GM18511 (cell line): ENCODE results near the gene SCAMP1.

ENCODE experiments used
- ATAC-seq: cut with Tn5 transposase; IDR thresholded peaks from one replicate; pipeline ENCODE4 v1.9.1; 2021; ENCODE audit warnings: mild to moderate bottlenecking, moderate library complexity; ENCODE audit not compliant: unreplicated experiment

The SCAMP1 gene

GRCh38 chr5:78490709-78491485, 130.5 kb downstream of the SCAMP1 start:
- ATAC-seq, result no peak

GRCh38 chr5:78492224-78492623, 131.8 kb downstream of the SCAMP1 start:
- ATAC-seq, result no peak

GRCh38 chr5:78492650-78493049, 132.2 kb downstream of the SCAMP1 start:
- no peak for ATAC-seq

- no peak for ATAC-seq
Observed at GRCh38 chr5:78495800-78496199, 135.4 kb downstream of the SCAMP1 start.

- no peak for ATAC-seq
Observed at GRCh38 chr5:78496373-78496772, 136.0 kb downstream of the SCAMP1 start.

- peak; percentile 61 for ATAC-seq
Observed at GRCh38 chr5:78497573-78498533, 137.4 kb downstream of the SCAMP1 start.

- no peak for ATAC-seq
Observed at GRCh38 chr5:78499485-78499884, 139.1 kb downstream of the SCAMP1 start.

GRCh38 chr5:78500028-78500427, 139.6 kb downstream of the SCAMP1 start:
- no peak for ATAC-seq

- no peak for ATAC-seq
Observed at GRCh38 chr5:78500871-78501270, 140.5 kb downstream of the SCAMP1 start.

GRCh38 chr5:78501411-78502352, 141.3 kb downstream of the SCAMP1 start:
- no peak for ATAC-seq

GRCh38 chr5:78503958-78504653, 143.7 kb downstream of the SCAMP1 start:
- no peak for ATAC-seq

- ATAC-seq, result no peak
Observed at GRCh38 chr5:78504704-78505677, 144.6 kb downstream of the SCAMP1 start.

GRCh38 chr5:78505860-78506259, 145.4 kb downstream of the SCAMP1 start:
- no peak for ATAC-seq

GRCh38 chr5:78506261-78507024, 146.0 kb downstream of the SCAMP1 start:
- no peak for ATAC-seq

- no peak for ATAC-seq
Observed at GRCh38 chr5:78507531-78507930, 147.1 kb downstream of the SCAMP1 start.

- no peak for ATAC-seq
Observed at GRCh38 chr5:78508186-78508765, 147.9 kb downstream of the SCAMP1 start.

GRCh38 chr5:78509145-78509865, 148.9 kb downstream of the SCAMP1 start:
- no peak for ATAC-seq
